ENCODE data around the gene SEMA6D.

Gene SEMA6D

DNA sequence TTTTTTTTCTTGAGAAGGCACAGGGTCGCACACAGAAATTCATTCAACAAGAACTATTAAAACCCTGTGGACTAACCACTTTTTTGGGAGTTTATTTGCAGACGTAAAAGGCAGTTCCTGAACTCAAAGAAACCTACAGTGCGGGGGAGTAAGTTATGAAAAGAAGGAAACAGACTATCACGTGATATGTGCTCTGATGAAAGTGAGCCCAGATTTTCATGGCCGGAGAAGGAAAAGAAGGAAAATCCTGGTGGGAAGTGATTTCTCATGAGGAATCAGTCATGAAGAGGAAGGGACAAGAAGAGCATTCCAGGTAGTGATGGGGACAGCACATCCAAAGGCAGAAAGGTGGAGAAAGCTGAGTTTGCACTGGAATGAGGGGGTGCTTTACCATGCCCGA, 26.1 kb downstream of the SEMA6D start:
- Histone ChIP-seq H3K36me3 (ENCODE audit: control insufficient read depth, insufficient read depth, low read length) (no peaks in the 10 kb centered on the region), H3K4me1 (ENCODE audit: control insufficient read depth, insufficient read depth, low read length, poor library complexity, severe bottlenecking) (peaks cover 3% of the 10 kb centered on the region), H3K27ac (ENCODE audit: low read depth, low read length, severe bottlenecking) (no peak overlapping the region), H3K4me3 (ENCODE audit: extremely low read depth, insufficient read depth, low read length, poor library complexity, severe bottlenecking) (no peak overlapping the region), H3K9me3 (ENCODE audit: control insufficient read depth, low read length) (no peaks in the 10 kb centered on the region)
- WGBS, 2 experiments (ENCODE audit: insufficient coverage in 2 of 2): 77 to 78% methylated on average over 5 of the region's 6 CpGs

DNA sequence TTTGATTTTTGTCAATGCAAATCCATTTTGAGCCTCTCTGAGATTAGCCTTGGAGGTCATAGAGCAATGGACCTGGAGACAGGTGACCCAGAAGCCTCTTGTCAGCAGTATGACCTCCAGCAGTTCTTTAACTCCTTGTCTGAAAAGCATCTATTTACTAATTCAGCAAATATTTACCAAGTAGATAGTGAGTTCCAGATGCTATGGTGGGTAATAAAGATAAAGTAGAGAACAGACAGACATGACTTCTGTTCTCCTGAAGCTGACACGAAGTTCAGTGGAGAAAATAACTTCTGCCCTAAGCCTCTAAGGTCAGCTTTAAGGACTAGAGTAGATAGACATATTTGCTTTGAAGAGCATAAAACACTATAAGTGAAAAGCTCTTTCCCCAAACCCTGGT, 26.6 kb downstream of the SEMA6D start:
- peaks cover 3% of the 10 kb centered on the region for H3K4me1 ChIP-seq (ENCODE audit: control insufficient read depth, insufficient read depth, low read length, poor library complexity, severe bottlenecking)
- H3K36me3 ChIP-seq (ENCODE audit: control insufficient read depth, insufficient read depth, low read length): no peaks in the 10 kb centered on the region
- WGBS, 2 experiments (ENCODE audit: insufficient coverage in 2 of 2): 86% methylated on average over 1 of the region's 1 CpG; no CpG with 5 or more reads in 1 of the 2 experiments
- no peak overlapping the region for H3K27ac ChIP-seq (ENCODE audit: low read depth, low read length, severe bottlenecking)
- no peaks in the 10 kb centered on the region for H3K9me3 ChIP-seq (ENCODE audit: control insufficient read depth, low read length)
- no peak overlapping the region for H3K4me3 ChIP-seq (ENCODE audit: extremely low read depth, insufficient read depth, low read length, poor library complexity, severe bottlenecking)

DNA sequence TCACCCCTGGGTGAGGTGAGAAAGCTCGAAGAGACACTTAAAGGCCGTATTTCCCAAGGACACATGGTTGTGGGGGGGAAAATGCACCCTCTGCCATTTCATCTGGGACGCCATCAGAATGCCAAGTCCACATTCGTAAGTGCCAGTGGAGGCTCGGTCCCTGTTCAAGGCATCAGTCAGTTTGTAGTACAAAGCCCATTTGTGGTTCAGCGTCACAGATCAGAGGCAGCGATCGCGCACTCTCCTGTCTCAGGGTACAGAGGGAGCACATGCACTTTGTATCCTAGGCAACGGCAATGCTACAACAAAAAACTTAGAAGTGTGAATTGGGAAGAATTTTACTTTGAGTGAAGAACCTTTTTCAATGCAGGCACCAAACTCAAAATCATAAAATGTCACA, 27.2 kb downstream of the SEMA6D start:
- H3K9me3 ChIP-seq (ENCODE audit: control insufficient read depth, low read length): no peaks in the 10 kb centered on the region
- 90 to 98% methylated on average over 6 to 9 of the region's 10 CpGs for WGBS, 2 experiments (ENCODE audit: insufficient coverage in 2 of 2)
- H3K4me3 ChIP-seq (ENCODE audit: extremely low read depth, insufficient read depth, low read length, poor library complexity, severe bottlenecking): no peak overlapping the region
- peaks cover 6% of the 10 kb centered on the region for H3K4me1 ChIP-seq (ENCODE audit: control insufficient read depth, insufficient read depth, low read length, poor library complexity, severe bottlenecking)
- H3K36me3 ChIP-seq (ENCODE audit: control insufficient read depth, insufficient read depth, low read length): no peaks in the 10 kb centered on the region
- no peak overlapping the region for H3K27ac ChIP-seq (ENCODE audit: low read depth, low read length, severe bottlenecking)

DNA sequence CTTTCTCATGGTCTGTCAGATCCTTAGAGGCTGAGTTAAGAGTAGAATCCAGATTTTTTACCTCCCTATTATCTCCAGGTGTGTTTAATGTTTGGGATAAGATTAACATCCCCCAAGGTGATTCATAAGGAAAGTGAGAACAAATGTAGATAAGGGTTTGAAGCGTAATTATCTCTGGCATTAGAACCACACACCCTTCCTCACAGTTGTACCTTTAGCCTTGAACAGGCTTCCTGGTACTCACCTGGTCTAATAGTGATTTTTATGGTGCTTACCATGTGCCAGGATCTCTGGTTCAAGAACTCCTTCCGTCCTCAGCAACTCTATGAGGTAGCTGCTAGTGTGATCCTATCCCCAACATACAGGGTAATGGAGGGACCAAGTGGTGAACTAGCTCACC, 27.7 kb downstream of the SEMA6D start:
- WGBS, 2 experiments (ENCODE audit: insufficient coverage in 2 of 2): 100% methylated on average over 1 of the region's 2 CpGs; no CpG with 5 or more reads in 1 of the 2 experiments
- no peak overlapping the region for H3K27ac ChIP-seq (ENCODE audit: low read depth, low read length, severe bottlenecking)
- no peaks in the 10 kb centered on the region for H3K9me3 ChIP-seq (ENCODE audit: control insufficient read depth, low read length)
- H3K4me1 ChIP-seq (ENCODE audit: control insufficient read depth, insufficient read depth, low read length, poor library complexity, severe bottlenecking): peaks cover 11% of the 10 kb centered on the region
- no peak overlapping the region for H3K4me3 ChIP-seq (ENCODE audit: extremely low read depth, insufficient read depth, low read length, poor library complexity, severe bottlenecking)
- no peaks in the 10 kb centered on the region for H3K36me3 ChIP-seq (ENCODE audit: control insufficient read depth, insufficient read depth, low read length)

DNA sequence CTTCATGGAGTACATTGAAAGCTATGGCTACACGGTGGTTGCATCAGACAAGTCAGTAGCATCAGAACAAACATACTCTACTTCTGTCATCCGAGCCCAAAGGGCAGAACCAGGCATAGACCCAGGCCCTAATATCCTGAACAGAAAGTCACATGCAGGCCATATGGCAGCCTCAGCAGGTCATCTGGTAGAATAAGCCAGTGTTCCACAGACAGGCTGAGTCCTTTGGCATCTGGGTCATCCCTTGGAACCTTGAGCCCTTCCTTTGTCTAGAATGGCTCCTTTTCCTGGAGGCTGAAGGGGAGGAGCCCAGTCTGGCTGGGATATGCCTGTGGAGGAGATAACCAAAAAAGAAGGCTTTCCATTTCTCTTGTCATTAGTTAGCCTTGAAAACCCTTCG, 29.2 kb downstream of the SEMA6D start:
- no peaks in the 10 kb centered on the region for H3K36me3 ChIP-seq (ENCODE audit: control insufficient read depth, insufficient read depth, low read length)
- 100% methylated on average over 1 to 2 of the region's 3 CpGs for WGBS, 2 experiments (ENCODE audit: insufficient coverage in 2 of 2)
- peaks cover 5% of the 10 kb centered on the region for H3K9me3 ChIP-seq (ENCODE audit: control insufficient read depth, low read length)
- no peak overlapping the region for H3K27ac ChIP-seq (ENCODE audit: low read depth, low read length, severe bottlenecking)
- no peak overlapping the region for H3K4me3 ChIP-seq (ENCODE audit: extremely low read depth, insufficient read depth, low read length, poor library complexity, severe bottlenecking)
- peaks cover 26% of the 10 kb centered on the region for H3K4me1 ChIP-seq (ENCODE audit: control insufficient read depth, insufficient read depth, low read length, poor library complexity, severe bottlenecking)

DNA sequence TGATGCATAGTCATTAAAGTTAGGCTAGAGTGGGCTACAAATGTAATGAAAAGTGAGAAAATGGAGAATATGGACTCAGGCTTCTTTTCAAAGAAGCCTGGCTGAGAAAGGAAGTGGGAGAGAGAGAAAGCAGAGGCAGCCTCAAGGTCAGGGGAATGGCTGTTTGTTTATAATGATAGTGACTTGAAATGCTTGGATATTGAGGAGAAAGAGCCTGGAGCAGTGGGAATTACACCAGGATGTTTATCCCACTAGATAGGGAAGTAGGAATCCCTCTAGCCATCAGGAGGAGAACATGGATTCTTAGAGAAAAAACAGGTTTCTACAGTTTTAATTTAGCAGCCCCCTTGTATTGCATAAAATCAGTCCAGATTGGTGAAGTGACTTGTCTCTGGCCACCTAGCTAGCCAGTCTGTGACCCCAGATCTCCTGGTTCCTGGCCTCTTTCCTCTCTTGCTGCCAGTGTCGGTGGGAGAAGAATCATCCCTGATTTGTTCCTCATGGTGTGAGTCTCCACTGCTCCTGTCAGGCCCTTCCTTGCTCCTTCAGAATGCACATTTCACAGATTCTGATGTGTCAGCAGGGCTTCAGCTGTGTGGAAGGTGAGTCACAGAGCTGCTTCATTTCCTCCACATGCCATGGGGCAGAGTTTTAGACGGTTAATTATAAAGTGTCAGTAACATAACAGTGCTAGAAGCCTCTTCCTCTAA, 32.9 kb downstream of the SEMA6D start:
- Histone ChIP-seq H3K4me1 (ENCODE audit: control insufficient read depth, insufficient read depth, low read length, poor library complexity, severe bottlenecking) (peaks cover 26% of the 10 kb centered on the region), H3K36me3 (ENCODE audit: control insufficient read depth, insufficient read depth, low read length) (peaks cover 4% of the 10 kb centered on the region), H3K27ac (ENCODE audit: low read depth, low read length, severe bottlenecking) (peak overlapping the region; percentile 69), H3K4me3 (ENCODE audit: extremely low read depth, insufficient read depth, low read length, poor library complexity, severe bottlenecking) (no peak overlapping the region), H3K9me3 (ENCODE audit: control insufficient read depth, low read length) (peaks cover 31% of the 10 kb centered on the region)
- 33 to 78% methylated on average over 1 of the region's 2 CpGs for WGBS, 2 experiments (ENCODE audit: insufficient coverage in 2 of 2)

DNA sequence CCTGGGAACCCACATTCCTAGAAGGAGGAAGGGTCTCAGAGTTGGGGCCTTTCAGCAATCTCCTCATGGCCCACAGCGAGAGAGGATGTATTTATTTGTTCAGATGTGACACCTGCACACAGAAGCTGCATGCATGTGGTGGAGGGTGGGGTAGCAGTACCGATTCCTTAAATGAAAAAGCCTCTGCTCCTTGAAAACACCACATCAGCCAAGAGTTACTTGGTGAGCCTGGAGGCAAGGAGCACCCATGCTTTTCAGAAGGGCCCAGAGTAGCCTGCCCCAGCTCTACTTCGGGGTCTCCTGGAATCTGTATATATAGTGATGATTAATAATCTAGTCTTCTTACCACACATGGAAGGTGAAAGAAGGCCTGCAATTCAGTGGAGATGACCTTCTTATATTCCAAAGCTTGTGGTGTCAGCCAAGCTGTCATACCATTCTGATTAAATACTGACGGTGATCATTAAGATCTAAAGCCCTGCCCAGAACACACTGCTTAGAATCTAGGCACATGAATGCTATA, 33.5 kb downstream of the SEMA6D start:
- peak overlapping the region; percentile 69 for H3K27ac ChIP-seq (ENCODE audit: low read depth, low read length, severe bottlenecking)
- WGBS, 2 experiments (ENCODE audit: insufficient coverage in 2 of 2): 92 to 100% methylated on average over 2 of the region's 4 CpGs
- H3K4me3 ChIP-seq (ENCODE audit: extremely low read depth, insufficient read depth, low read length, poor library complexity, severe bottlenecking): no peak overlapping the region
- peaks cover 4% of the 10 kb centered on the region for H3K36me3 ChIP-seq (ENCODE audit: control insufficient read depth, insufficient read depth, low read length)
- H3K9me3 ChIP-seq (ENCODE audit: control insufficient read depth, low read length): peaks cover 31% of the 10 kb centered on the region
- H3K4me1 ChIP-seq (ENCODE audit: control insufficient read depth, insufficient read depth, low read length, poor library complexity, severe bottlenecking): peaks cover 26% of the 10 kb centered on the region

DNA sequence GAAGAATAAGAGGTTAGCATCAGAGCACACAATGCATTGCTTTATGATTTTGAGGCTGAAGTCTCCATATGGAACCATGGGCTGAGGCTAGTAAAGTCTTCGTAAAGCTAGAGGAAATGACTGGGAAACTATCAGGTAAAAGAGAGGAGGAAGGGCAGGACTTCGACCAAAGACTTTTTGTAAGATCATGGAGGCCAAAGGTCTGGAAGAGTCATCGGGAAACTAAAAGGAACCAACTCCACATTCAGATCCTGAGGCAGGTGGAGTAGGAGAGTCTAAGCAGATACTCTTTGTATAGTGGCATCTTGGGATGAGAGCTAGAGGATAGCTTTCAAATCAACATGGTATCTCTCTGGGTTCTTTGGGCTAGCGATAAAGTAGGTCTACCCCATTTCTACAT, 36.3 kb downstream of the SEMA6D start:
- Histone ChIP-seq H3K36me3 (ENCODE audit: control insufficient read depth, insufficient read depth, low read length) (peaks cover 4% of the 10 kb centered on the region), H3K4me1 (ENCODE audit: control insufficient read depth, insufficient read depth, low read length, poor library complexity, severe bottlenecking) (peaks cover 26% of the 10 kb centered on the region), H3K9me3 (ENCODE audit: control insufficient read depth, low read length) (peaks cover 31% of the 10 kb centered on the region), H3K27ac (ENCODE audit: low read depth, low read length, severe bottlenecking) (no peak overlapping the region), H3K4me3 (ENCODE audit: extremely low read depth, insufficient read depth, low read length, poor library complexity, severe bottlenecking) (no peak overlapping the region)
- 93 to 95% methylated on average over 3 to 4 of the region's 4 CpGs for WGBS, 2 experiments (ENCODE audit: insufficient coverage in 2 of 2)

DNA sequence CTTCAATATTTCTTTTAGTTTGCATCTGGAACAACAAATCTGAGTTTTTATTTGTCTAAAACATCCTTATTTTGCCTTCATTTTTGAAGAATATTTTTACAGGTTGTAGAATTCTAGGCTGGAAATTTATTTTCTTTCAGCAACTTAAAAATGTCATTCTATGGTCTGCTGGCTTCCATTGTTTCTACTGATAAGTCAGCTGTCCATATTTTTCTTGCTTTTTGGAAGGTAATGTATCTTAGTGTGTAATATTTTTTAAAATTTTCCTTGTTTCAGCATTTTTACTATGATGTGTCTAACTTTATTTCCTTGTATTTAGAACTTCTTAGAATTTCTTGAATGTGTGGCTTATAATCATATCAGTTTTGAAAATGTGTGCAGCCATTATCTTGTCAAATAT, 37.0 kb downstream of the SEMA6D start:
- Histone ChIP-seq H3K4me3 (ENCODE audit: extremely low read depth, insufficient read depth, low read length, poor library complexity, severe bottlenecking) (no peak overlapping the region), H3K36me3 (ENCODE audit: control insufficient read depth, insufficient read depth, low read length) (peaks cover 4% of the 10 kb centered on the region), H3K27ac (ENCODE audit: low read depth, low read length, severe bottlenecking) (no peak overlapping the region), H3K9me3 (ENCODE audit: control insufficient read depth, low read length) (peaks cover 31% of the 10 kb centered on the region), H3K4me1 (ENCODE audit: control insufficient read depth, insufficient read depth, low read length, poor library complexity, severe bottlenecking) (peaks cover 24% of the 10 kb centered on the region)

DNA sequence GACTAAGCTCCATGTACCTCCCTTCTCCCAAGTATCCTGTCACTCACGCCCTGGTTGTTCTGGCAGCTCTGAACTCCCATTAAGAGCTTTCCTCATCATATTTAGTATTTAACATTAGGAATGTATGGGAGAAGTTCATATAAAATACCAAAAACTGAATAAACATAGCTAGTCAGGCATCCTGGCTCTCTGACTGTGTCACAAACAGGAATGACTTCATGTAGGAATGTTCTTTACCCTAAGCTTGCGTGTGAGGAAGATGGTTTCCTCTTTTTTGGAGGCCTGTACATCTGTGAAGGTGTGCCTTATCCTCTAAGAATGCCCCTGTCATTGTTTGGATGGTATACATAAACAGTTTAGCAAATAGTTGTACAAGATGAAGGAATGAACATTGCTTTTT, 38.6 kb downstream of the SEMA6D start:
- Histone ChIP-seq H3K9me3 (ENCODE audit: control insufficient read depth, low read length) (peaks cover 31% of the 10 kb centered on the region), H3K27ac (ENCODE audit: low read depth, low read length, severe bottlenecking) (no peak overlapping the region), H3K4me3 (ENCODE audit: extremely low read depth, insufficient read depth, low read length, poor library complexity, severe bottlenecking) (no peak overlapping the region), H3K4me1 (ENCODE audit: control insufficient read depth, insufficient read depth, low read length, poor library complexity, severe bottlenecking) (peaks cover 8% of the 10 kb centered on the region), H3K36me3 (ENCODE audit: control insufficient read depth, insufficient read depth, low read length) (peaks cover 4% of the 10 kb centered on the region)
- whole genome bisulfite sequencing, 2 experiments (ENCODE audit: insufficient coverage in 2 of 2): 100% methylated on average over 1 of the region's 2 CpGs

DNA sequence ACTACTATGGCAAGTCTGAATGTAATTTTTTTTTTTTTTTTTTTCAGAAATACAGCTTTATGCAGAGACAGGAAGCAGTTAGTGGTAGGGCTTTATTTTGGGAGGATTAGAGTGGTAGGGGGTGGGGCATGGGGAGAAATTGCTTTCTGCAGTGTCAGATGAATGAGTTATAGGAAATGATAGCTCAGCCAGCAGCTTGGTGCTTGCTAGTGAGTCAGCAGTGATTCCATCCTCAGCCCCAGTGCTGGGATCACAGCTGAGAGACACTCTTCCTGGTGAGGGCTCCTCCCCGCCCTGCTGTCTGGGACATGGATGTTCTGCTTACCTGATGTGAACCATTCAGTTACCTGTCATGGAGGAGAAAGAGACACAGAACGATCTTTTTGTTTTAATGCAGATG, 39.6 kb downstream of the SEMA6D start:
- peaks cover 23% of the 10 kb centered on the region for H3K9me3 ChIP-seq (ENCODE audit: control insufficient read depth, low read length)
- H3K4me3 ChIP-seq (ENCODE audit: extremely low read depth, insufficient read depth, low read length, poor library complexity, severe bottlenecking): no peak overlapping the region
- WGBS, 2 experiments (ENCODE audit: insufficient coverage in 2 of 2): 86 to 100% methylated on average over 1 of the region's 2 CpGs
- no peaks in the 10 kb centered on the region for H3K4me1 ChIP-seq (ENCODE audit: control insufficient read depth, insufficient read depth, low read length, poor library complexity, severe bottlenecking)
- peaks cover 8% of the 10 kb centered on the region for H3K36me3 ChIP-seq (ENCODE audit: control insufficient read depth, insufficient read depth, low read length)
- H3K27ac ChIP-seq (ENCODE audit: low read depth, low read length, severe bottlenecking): no peak overlapping the region
